PC-3 (cell line): ENCODE results near the gene FAM149A. TPM values are rescaled to one million over a fixed set of nuclear protein-coding genes. Genes with fewer than 3 reads are reported as not detected.

ENCODE experiments used
- ATAC-seq: fragments of 200-7000 bp; cut with Tn5 transposase; 2 replicates; pipeline ENCODE4 v1.9.1; 2020; ENCODE audit warnings: mild to moderate bottlenecking, moderate library complexity
- Bru-seq: library from RNA; stranded (reverse); fragments of 400-500 nt; gene quantifications from one replicate; lab custom pipeline; 2021; lab: Mats Ljungman, UMichigan
- BruChase-seq, 2 experiments: library from RNA; stranded (reverse); fragments of 400-500 nt; gene quantifications; one replicate each; lab custom pipeline; 2021; lab: Mats Ljungman, UMichigan
- BruUV-seq: library from RNA; stranded (reverse); fragments of 400-500 nt; replicated peaks from 2 replicates; lab custom pipeline; 2021; lab: Mats Ljungman, UMichigan
- CTCF ChIA-PET: fragments of 300-600 bp; sonication (Branson Sonifier 250); formaldehyde crosslinking; loops from one replicate; lab custom pipeline; 2022; ENCODE audit warnings: antibody characterized with exemption; lab: Charles Lee
- POLR2A ChIA-PET: fragments of 300-600 bp; sonication (Branson Sonifier 250); formaldehyde crosslinking; loops from one replicate; lab custom pipeline; 2022; ENCODE audit warnings: antibody characterized with exemption; ENCODE audit not compliant: unreplicated experiment; lab: Charles Lee
- DNase-seq: peaks from one replicate; pipeline ENCODE4 v3.0.0-alpha.2; 2015
- H2AFZ ChIP-seq: fragments of 300-600 bp; sonication (generic); 2 replicates; pipeline ENCODE4 v1.6.0; 2016; ENCODE audit warnings: antibody characterized with exemption, low read length
- H3F3A ChIP-seq: fragments of 300-600 bp; sonication (generic); one replicate; pipeline ENCODE4 v1.6.0; 2017; ENCODE audit warnings: antibody characterized with exemption, low read length, control low read depth, mild to moderate bottlenecking; ENCODE audit not compliant: unreplicated experiment
- H3K27ac ChIP-seq: fragments of 300-600 bp; sonication (generic); 2 replicates; pipeline ENCODE4 v1.5.1; 2016; ENCODE audit warnings: mild to moderate bottlenecking, low read length
- H3K27me3 ChIP-seq: fragments of 300-600 bp; sonication (generic); 2 replicates; pipeline ENCODE4 v1.6.1; 2016; ENCODE audit warnings: low read length, mixed read lengths
- H3K36me3 ChIP-seq: fragments of 300-600 bp; sonication (generic); 2 replicates; pipeline ENCODE4 v1.6.1; 2016; ENCODE audit warnings: low read depth, mixed run types, low read length, mixed read lengths
- H3K4me1 ChIP-seq: fragments of 300-600 bp; sonication (generic); 2 replicates; pipeline ENCODE4 v1.5.1; 2016; ENCODE audit warnings: low read length; ENCODE audit not compliant: insufficient read depth
- H3K4me2 ChIP-seq: fragments of 300-600 bp; sonication (generic); 2 replicates; pipeline ENCODE4 v1.6.0; 2016; ENCODE audit warnings: low read length
- H3K4me3 ChIP-seq: fragments of 300-600 bp; sonication (generic); 2 replicates; pipeline ENCODE4 v1.5.1; 2016; ENCODE audit warnings: mild to moderate bottlenecking, low read length, mixed read lengths
- H3K79me2 ChIP-seq: fragments of 300-600 bp; sonication (generic); 2 replicates; pipeline ENCODE4 v1.6.1; 2017; ENCODE audit warnings: low read length, mixed read lengths
- H3K9ac ChIP-seq: fragments of 300-600 bp; sonication (generic); 2 replicates; pipeline ENCODE4 v1.6.0; 2016; ENCODE audit warnings: mild to moderate bottlenecking, low read length
- H3K9me2 ChIP-seq: fragments of 300-600 bp; sonication (generic); replicated peaks from 2 replicates; pipeline ENCODE4 v1.6.1; 2016; ENCODE audit warnings: mixed run types, low read length, mixed read lengths
- H3K9me3 ChIP-seq: fragments of 300-600 bp; sonication (generic); 2 replicates; pipeline ENCODE4 v1.6.1; 2016; ENCODE audit warnings: low read length, mixed read lengths
- H4K20me1 ChIP-seq: fragments of 300-600 bp; sonication (generic); 2 replicates; pipeline ENCODE4 v1.6.1; 2016; ENCODE audit warnings: low read length, mixed read lengths
- CTCF ChIP-seq: fragments of 300-600 bp; sonication (generic); conservative IDR thresholded peaks from 2 replicates; pipeline ENCODE4 v1.5.1; 2017; ENCODE audit warnings: antibody characterized with exemption, low read depth, mild to moderate bottlenecking, low read length
- EZH2 ChIP-seq: fragments of 300-600 bp; sonication (generic); IDR thresholded peaks from one replicate; pipeline ENCODE4 v1.6.1; 2017; ENCODE audit warnings: antibody characterized with exemption, mild to moderate bottlenecking, low read length; ENCODE audit not compliant: unreplicated experiment
- EZH2phosphoT487 ChIP-seq: fragments of 300-600 bp; sonication (generic); IDR thresholded peaks from 2 replicates; pipeline ENCODE4 v1.6.1; 2018; ENCODE audit warnings: mild to moderate bottlenecking, antibody characterized with exemption, low read length, borderline replicate concordance
- intact Hi-C: fragments of 100-400 bp; cut with micrococcal nuclease; formaldehyde crosslinking; loops from 2 replicates; pipeline ENCODE4 v1.9.0; 2023
- long read RNA-seq: library from polyadenylated mRNA; unstranded; transcript quantifications from one replicate; pipeline ENCODE4 v2.0.0, GENCODE V29; 2021; ENCODE audit not compliant: unreplicated experiment
- total RNA-seq: library from RNA; depleted of rRNA; stranded (reverse); fragments of >200 nt; gene quantifications from 2 replicates; pipeline ENCODE4 v1.2.3, GENCODE V29; 2014; rRNA removed

FAM149A gene
- total RNA-seq (0.22 TPM in 1 of 2 replicates, not detected in the other), Bru-seq, nascent RNA (percentile 4 among the genes with signal in this experiment), BruChase-seq, experiment 1, labeled RNA remaining after a 6-hour chase (percentile 4 among the genes with signal in this experiment), BruChase-seq, experiment 2, labeled RNA remaining after a 2-hour chase (percentile 11 among the genes with signal in this experiment)
- long read RNA-seq: 0 reads

- DNase-seq (no peak), ATAC-seq (no peak)
- H3K27ac ChIP-seq: no peak within 1 kb of the TSS
- H3F3A ChIP-seq: no peaks in the 10 kb centered on the region
- no peaks in the 10 kb centered on the region for H4K20me1 ChIP-seq
- peaks cover 60% of the 10 kb centered on the region for H3K27me3 ChIP-seq
- no peak within 1 kb of the TSS for H3K4me3 ChIP-seq
- no peaks in the 10 kb centered on the region for H3K9me3 ChIP-seq
- no TSS peak for BruUV-seq
- no peak for TF ChIP-seq EZH2
- no peak for TF ChIP-seq EZH2phosphoT487
- TF ChIP-seq CTCF: no peak
- H2AFZ ChIP-seq: no peak within 1 kb of the TSS
- ChIA-PET CTCF (interaction anchor here (0.6 kb wide), 1 partner anchor 12 kb away, joined by 4 read pairs; no protein-coding TSS in a partner anchor), POLR2A (no interaction called here)
- no peaks in the 10 kb centered on the region for H3K79me2 ChIP-seq
- H3K9ac ChIP-seq: no peak within 1 kb of the TSS
- intact Hi-C loops: no loop called here
- no peaks in the 10 kb centered on the region for H3K9me2 ChIP-seq
- H3K4me1 ChIP-seq: no peaks in the 10 kb centered on the region
- H3K36me3 ChIP-seq: no peaks in the 10 kb centered on the region
- H3K4me2 ChIP-seq: no peak within 1 kb of the TSS
Observed at GRCh38 chr4:186104114-186104889, at the start of gene FAM149A. TSS of gene FAM149A (plus strand) at chr4:186104704.

- H3K9me2 ChIP-seq: no peaks in the 10 kb centered on the region
- no peak overlapping the region for H3K4me3 ChIP-seq
- intact Hi-C loops: no loop called here
- no peaks in the 10 kb centered on the region for H3K9me3 ChIP-seq
- H3K9ac ChIP-seq: no peak overlapping the region
- ATAC-seq (no peak), DNase-seq (no peak)
- CTCF ChIA-PET: no interaction called here
- POLR2A ChIA-PET: no interaction called here
- TF ChIP-seq EZH2: no peak
- TF ChIP-seq CTCF: no peak
- TF ChIP-seq EZH2phosphoT487: no peak
- H3K4me1 ChIP-seq: no peaks in the 10 kb centered on the region
- BruUV-seq: no TSS peak
- H2AFZ ChIP-seq: no peak overlapping the region
- H3K4me2 ChIP-seq: no peak overlapping the region
- H3F3A ChIP-seq: no peaks in the 10 kb centered on the region
- no peaks in the 10 kb centered on the region for H3K36me3 ChIP-seq
- H4K20me1 ChIP-seq: no peaks in the 10 kb centered on the region
- H3K27ac ChIP-seq: no peak overlapping the region
- no peaks in the 10 kb centered on the region for H3K27me3 ChIP-seq
- no peaks in the 10 kb centered on the region for H3K79me2 ChIP-seq
Observed at GRCh38 chr4:186058253-186058979, 46.1 kb upstream of the FAM149A start.
